CD14-positive monocyte (primary cell): ENCODE measurements around the gene CRB2. TPM values are rescaled to one million over a fixed set of nuclear protein-coding genes. Genes with fewer than 3 reads are reported as not detected.

Experiments used
- DNase-seq, 3 donors: peaks; one replicate each; pipeline ENCODE4 v3.0.0-alpha.2; 2011 to 2022
- H2AFZ ChIP-seq: 2 replicates; pipeline ENCODE4 v1.6.0; 2012; ENCODE audit warnings: mild to moderate bottlenecking, low read depth, low read length, inconsistent platforms; ENCODE audit not compliant: insufficient read depth, poor library complexity, severe bottlenecking
- H3K27ac ChIP-seq, 2 donors: 1 replicate in 1 of 2; 2 replicates in 1 of 2; pipeline ENCODE4 v1.5.1; 2012 to 2013; ENCODE audit warnings: low read length in 2 of 2, control low read depth in 1 of 2, inconsistent platforms in 1 of 2, low read depth in 1 of 2, mild to moderate bottlenecking in 1 of 2
- H3K27me3 ChIP-seq, 2 donors: one replicate each; pipeline versions ENCODE4 v1.6.0 to v1.6.1; 2011 to 2013; ENCODE audit warnings: low read length in 2 of 2; ENCODE audit not compliant: control insufficient read depth in 2 of 2, insufficient read depth in 2 of 2
- H3K36me3 ChIP-seq, 2 donors: replicated peaks in 1 of 2; 1 replicate in 1 of 2; 2 replicates in 1 of 2; pipeline versions ENCODE4 v1.5.1 to v1.6.1; 2012 to 2013; ENCODE audit warnings: low read length in 2 of 2, control low read depth in 1 of 2, inconsistent platforms in 1 of 2, mild to moderate bottlenecking in 1 of 2; ENCODE audit not compliant: insufficient read depth in 2 of 2, control insufficient read depth in 1 of 2
- H3K4me1 ChIP-seq, 2 donors: 1 replicate in 1 of 2; 2 replicates in 1 of 2; pipeline versions ENCODE4 v1.5.1 to v1.6.1; 2012 to 2013; ENCODE audit warnings: low read length in 2 of 2, control low read depth in 1 of 2, inconsistent platforms in 1 of 2, mild to moderate bottlenecking in 1 of 2, moderate library complexity in 1 of 2; ENCODE audit not compliant: insufficient read depth in 2 of 2, control insufficient read depth in 1 of 2
- H3K4me2 ChIP-seq: replicated peaks from 2 replicates; pipeline ENCODE3; 2012; ENCODE audit warnings: low read length, moderate library complexity, mild to moderate bottlenecking; ENCODE audit not compliant: poor library complexity, severe bottlenecking; ENCODE audit errors: extremely low read depth
- H3K4me3 ChIP-seq, 3 experiments: fragments of 200-600 bp in 1 of 3; sonication (generic) in 1 of 3; replicated peaks in 1 of 3; 1 replicate in 2 of 3; 2 replicates in 1 of 3; pipeline ENCODE4 v1.5.1; 2011 to 2013; ENCODE audit warnings: low read length in 3 of 3, mild to moderate bottlenecking in 3 of 3, control low read depth in 2 of 3, low read depth in 2 of 3, inconsistent platforms in 1 of 3, moderate library complexity in 1 of 3
- H3K79me2 ChIP-seq: 2 replicates; pipeline ENCODE4 v1.6.0; 2012; ENCODE audit warnings: mild to moderate bottlenecking, control low read depth, inconsistent platforms, low read length, moderate library complexity; ENCODE audit not compliant: insufficient read depth
- H3K9ac ChIP-seq: 2 replicates; pipeline ENCODE4 v1.6.0; 2017; ENCODE audit warnings: low read length, mild to moderate bottlenecking; ENCODE audit not compliant: insufficient read depth, poor library complexity, severe bottlenecking
- H3K9me3 ChIP-seq, 2 donors: replicated peaks in 1 of 2; 1 replicate in 1 of 2; 2 replicates in 1 of 2; pipeline versions ENCODE4 v1.5.1 to v1.6.1; 2012 to 2013; ENCODE audit warnings: low read length in 2 of 2, control low read depth in 1 of 2; ENCODE audit not compliant: control insufficient read depth in 1 of 2, insufficient read depth in 1 of 2
- H4K20me1 ChIP-seq: 2 replicates; pipeline ENCODE4 v1.6.0; 2012; ENCODE audit warnings: mild to moderate bottlenecking, low read length, control low read depth, moderate library complexity; ENCODE audit not compliant: insufficient read depth
- H3K27ac Mint-ChIP-seq, 7 donors: one replicate each; pipeline ENCODE4 v1.8.0; 2020; ENCODE audit warnings: mild to moderate bottlenecking in 7 of 7, mixed read lengths in 7 of 7, moderate library complexity in 6 of 7, inconsistent platforms in 2 of 7
- H3K27me3 Mint-ChIP-seq, 3 donors: one replicate each; pipeline ENCODE4 v1.8.0; 2021 to 2022; ENCODE audit warnings: low read depth in 3 of 3, mild to moderate bottlenecking in 3 of 3, mixed read lengths in 3 of 3, moderate library complexity in 3 of 3, inconsistent platforms in 1 of 3
- H3K36me3 Mint-ChIP-seq, 2 donors: one replicate each; pipeline ENCODE4 v1.8.0; 2020; ENCODE audit warnings: mixed read lengths in 2 of 2, inconsistent platforms in 1 of 2, mild to moderate bottlenecking in 1 of 2
- H3K4me1 Mint-ChIP-seq: one replicate; pipeline ENCODE4 v1.8.0; 2020; ENCODE audit warnings: mild to moderate bottlenecking, mixed read lengths
- H3K4me3 Mint-ChIP-seq, 2 donors: one replicate each; pipeline ENCODE4 v1.8.0; 2020; ENCODE audit warnings: mild to moderate bottlenecking in 2 of 2, mixed read lengths in 2 of 2, moderate library complexity in 1 of 2
- H3K9me3 Mint-ChIP-seq, 7 donors: one replicate each; pipeline ENCODE4 v1.8.0; 2020 to 2022; ENCODE audit warnings: mixed read lengths in 7 of 7, mild to moderate bottlenecking in 6 of 7, moderate library complexity in 6 of 7, inconsistent platforms in 2 of 7
- WGBS: methylation state at CpG from one replicate; pipeline ENCODE4 v1.1.5; 2013; ENCODE audit warnings: missing lambda C conversion rate; ENCODE audit not compliant: insufficient coverage; 5-methylcytosine and 5-hydroxymethylcytosine counted together
- intact Hi-C, 2 donors: fragments of 100-400 bp; cut with micrococcal nuclease; formaldehyde crosslinking; loops; one replicate each; pipeline versions ENCODE4 v1.15.0 to v1.15.1; 2023
- polyA plus RNA-seq, 3 donors: library from polyadenylated mRNA; depleted of rRNA in 1 of 3; unstranded in 2 of 3; stranded (reverse) in 1 of 3; fragments of 300-500 nt in 2 of 3; fragments of >200 nt in 1 of 3; fragmentation: Illumina TruSeq in 2 of 3; gene quantifications; 1 replicate in 2 of 3; 2 replicates in 1 of 3; pipeline ENCODE4 v1.2.3, GENCODE V29; 2012 to 2021
- TF ChIP-seq, protein P1 (sequence below): fragments of 200-600 bp; IDR thresholded peaks from one replicate; pipeline ENCODE4 v1.8.0; 2022; ENCODE audit warnings: antibody characterized with exemption, mild to moderate bottlenecking

The CRB2 gene
- polyA plus RNA-seq, 3 donors: not detected

DNA sequence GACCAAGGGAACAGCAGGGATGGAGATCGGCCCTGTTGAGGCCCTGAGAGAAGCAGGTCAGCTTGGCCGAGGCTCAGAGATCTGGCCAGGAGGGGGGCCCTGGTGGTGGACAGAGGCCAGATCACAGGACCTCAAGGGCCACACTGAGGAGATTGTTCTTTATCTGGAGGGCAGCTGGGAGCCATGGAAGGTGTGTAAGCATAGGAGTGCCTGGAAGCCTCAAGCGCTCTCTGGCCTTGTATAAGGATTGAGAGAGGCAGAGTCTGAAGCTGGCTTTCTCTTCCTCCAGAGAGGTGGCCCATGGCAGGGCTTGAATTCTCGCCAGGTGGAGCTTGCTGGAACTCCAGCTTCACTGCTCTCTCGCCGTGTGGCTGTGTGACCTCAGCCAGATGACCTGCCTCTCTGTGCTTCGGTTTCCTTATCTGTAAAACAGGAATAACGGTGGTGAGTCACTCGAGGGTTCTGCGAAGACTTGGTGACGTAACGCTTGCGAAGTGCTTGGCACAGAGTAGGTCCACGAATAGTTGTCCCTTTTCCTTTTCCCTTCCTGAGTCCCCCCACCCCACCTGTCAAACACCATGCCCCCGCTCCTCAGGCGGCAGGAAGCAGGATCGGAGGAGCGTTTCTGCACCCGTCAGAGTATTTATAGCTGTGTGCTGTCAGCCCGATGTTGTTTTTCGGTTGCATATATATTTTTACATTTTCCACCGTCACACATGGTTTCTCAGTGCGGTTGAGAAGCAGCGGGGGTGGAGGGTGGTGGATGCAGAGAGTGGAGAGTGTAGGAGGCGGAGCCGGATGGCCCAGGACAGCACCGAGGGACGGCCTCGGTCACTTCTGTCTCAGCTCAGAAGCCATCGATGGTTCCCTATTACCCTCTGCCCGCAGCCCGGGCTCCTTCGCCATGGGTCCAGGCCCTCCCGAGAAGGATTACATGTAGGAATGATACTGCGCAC, 17.0 kb upstream of the CRB2 start:
- Mint-ChIP-seq H3K4me3 (peak overlapping the region; percentile 80 to 93), H3K27ac (peak overlapping the region; percentile 14 to 90 (median 82)), H3K27me3 (peaks cover 14 to 24% (median 20%) of the 10 kb centered on the region in 3 donors), H3K9me3 (peaks cover 0 to 1% (median 0%) of the 10 kb centered on the region in 7 donors), H3K4me1 (peaks cover 26% of the 10 kb centered on the region), H3K36me3 (peaks cover 0 to 2% of the 10 kb centered on the region in 2 donors)
- Histone ChIP-seq H3K9ac (peak overlapping the region; percentile 30), H3K27ac (peak overlapping the region in 1 of 2 donors; percentile 17), H2AFZ (peak overlapping the region; percentile 61), H4K20me1 (no peaks in the 10 kb centered on the region), H3K79me2 (no peaks in the 10 kb centered on the region), H3K36me3 (no peaks in the 10 kb centered on the region), H3K4me2 (peak overlapping the region; percentile 72), H3K4me3 (peak overlapping the region; percentile 25 to 70 (median 27)), H3K4me1 (peaks cover 19 to 22% of the 10 kb centered on the region in 2 donors), H3K27me3 (peaks cover 0 to 15% of the 10 kb centered on the region in 2 donors), H3K9me3 (no peaks in the 10 kb centered on the region)
- 15% methylated on average over 27 of the region's 35 CpGs for WGBS
- intact Hi-C loops: no loop called here
- DNase-seq: peak; percentile 67 to 95 (median 83)
- TF ChIP-seq, protein P1, sequence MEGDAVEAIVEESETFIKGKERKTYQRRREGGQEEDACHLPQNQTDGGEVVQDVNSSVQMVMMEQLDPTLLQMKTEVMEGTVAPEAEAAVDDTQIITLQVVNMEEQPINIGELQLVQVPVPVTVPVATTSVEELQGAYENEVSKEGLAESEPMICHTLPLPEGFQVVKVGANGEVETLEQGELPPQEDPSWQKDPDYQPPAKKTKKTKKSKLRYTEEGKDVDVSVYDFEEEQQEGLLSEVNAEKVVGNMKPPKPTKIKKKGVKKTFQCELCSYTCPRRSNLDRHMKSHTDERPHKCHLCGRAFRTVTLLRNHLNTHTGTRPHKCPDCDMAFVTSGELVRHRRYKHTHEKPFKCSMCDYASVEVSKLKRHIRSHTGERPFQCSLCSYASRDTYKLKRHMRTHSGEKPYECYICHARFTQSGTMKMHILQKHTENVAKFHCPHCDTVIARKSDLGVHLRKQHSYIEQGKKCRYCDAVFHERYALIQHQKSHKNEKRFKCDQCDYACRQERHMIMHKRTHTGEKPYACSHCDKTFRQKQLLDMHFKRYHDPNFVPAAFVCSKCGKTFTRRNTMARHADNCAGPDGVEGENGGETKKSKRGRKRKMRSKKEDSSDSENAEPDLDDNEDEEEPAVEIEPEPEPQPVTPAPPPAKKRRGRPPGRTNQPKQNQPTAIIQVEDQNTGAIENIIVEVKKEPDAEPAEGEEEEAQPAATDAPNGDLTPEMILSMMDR: no peak

DNA sequence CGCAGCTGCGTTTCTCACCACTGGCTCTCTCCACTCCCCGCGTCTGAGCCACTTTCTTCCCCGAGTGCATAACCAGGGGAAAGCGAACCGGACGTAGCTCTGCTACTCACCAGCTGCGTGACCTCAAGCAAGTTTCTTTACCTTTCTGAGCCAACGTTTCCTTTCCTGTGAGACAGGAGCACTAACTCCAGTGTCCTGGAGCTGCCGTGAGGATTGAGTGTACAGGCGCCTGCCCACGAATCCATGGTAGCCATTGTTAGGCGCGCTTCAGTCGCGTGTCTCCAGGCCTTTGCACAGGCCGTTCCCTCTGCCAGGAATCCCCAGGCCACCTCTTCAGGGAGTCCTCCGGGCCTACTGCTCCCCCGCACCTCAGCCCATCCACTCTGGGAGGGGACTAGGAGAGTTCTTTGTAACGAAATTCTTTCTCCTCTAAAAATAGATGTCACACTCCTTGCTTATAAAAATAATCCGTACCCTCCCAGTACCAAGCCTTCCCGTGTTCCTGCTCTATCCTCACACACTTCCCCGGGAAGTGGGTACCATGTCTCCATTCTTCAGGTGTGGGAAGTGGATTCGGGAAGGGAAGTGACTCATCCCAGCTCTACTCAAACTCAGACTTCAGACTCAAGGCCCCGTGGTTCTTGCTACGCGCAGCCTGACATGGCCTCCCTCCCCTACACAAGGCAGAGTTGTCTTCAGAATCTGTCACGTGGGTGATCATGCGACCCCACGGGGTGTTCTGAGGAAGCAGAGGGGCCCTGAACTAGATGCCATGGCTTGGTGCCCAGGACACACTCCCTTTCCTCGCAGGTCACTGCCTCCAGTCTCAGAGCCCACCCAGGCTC, 16.1 kb upstream of the CRB2 start:
- Mint-ChIP-seq H3K36me3 (peaks cover 0 to 2% of the 10 kb centered on the region in 2 donors), H3K4me1 (peaks cover 26% of the 10 kb centered on the region), H3K27me3 (peaks cover 17 to 24% (median 20%) of the 10 kb centered on the region in 3 donors), H3K9me3 (peaks cover 0 to 1% (median 0%) of the 10 kb centered on the region in 7 donors), H3K27ac (peak overlapping the region in 6 of 7 donors; percentile 63 to 90 (median 82)), H3K4me3 (peak overlapping the region; percentile 80 to 93)
- TF ChIP-seq, protein P1: no peak
- Histone ChIP-seq H3K9me3 (no peaks in the 10 kb centered on the region), H3K4me3 (peak overlapping the region in 2 of 3 experiments; percentile 27 to 70), H3K79me2 (no peaks in the 10 kb centered on the region), H3K4me2 (peak overlapping the region; percentile 72), H3K9ac (peak overlapping the region; percentile 30), H3K27me3 (peaks cover 0 to 15% of the 10 kb centered on the region in 2 donors), H3K4me1 (peaks cover 19 to 22% of the 10 kb centered on the region in 2 donors), H2AFZ (peak overlapping the region; percentile 61), H3K27ac (peak overlapping the region in 1 of 2 donors; percentile 17), H4K20me1 (no peaks in the 10 kb centered on the region), H3K36me3 (no peaks in the 10 kb centered on the region)
- 20% methylated on average over 24 of the region's 32 CpGs for WGBS
- DNase-seq: peak; percentile 32 to 71 (median 32)
- intact Hi-C loops: loop anchor here (5.0 to 10.0 kb wide), 2 partner anchors 65 to 73 kb away; partner anchors contain the start of gene STRBP (in 1 of the 2)
